WTC11 (cell line): Measurements from ENCODE around the gene CARMIL3.

ENCODE experiments used
- CTCF ChIP-seq: fragments of 200-600 bp; IDR thresholded peaks from 2 replicates; pipeline ENCODE4 v1.8.0; 2022; ENCODE audit warnings: antibody characterized with exemption
- E2F4 ChIP-seq: sonication (generic); formaldehyde crosslinking; IDR thresholded peaks from 2 replicates; pipeline ENCODE4 v1.8.1; 2022; ENCODE audit warnings: low read depth, mild to moderate bottlenecking, moderate library complexity, missing genetic modification reagents, borderline replicate concordance
- E2F5 ChIP-seq: sonication (generic); formaldehyde crosslinking; IDR thresholded peaks from 2 replicates; pipeline ENCODE4 v1.8.1; 2022; ENCODE audit warnings: mild to moderate bottlenecking, moderate library complexity, missing genetic modification reagents
- ESRRA ChIP-seq: sonication (generic); formaldehyde crosslinking; IDR thresholded peaks from 2 replicates; pipeline ENCODE4 v1.8.1; 2022; ENCODE audit warnings: mild to moderate bottlenecking, missing genetic modification reagents, borderline replicate concordance
- HMGXB4 ChIP-seq: sonication (generic); formaldehyde crosslinking; IDR thresholded peaks from 2 replicates; pipeline ENCODE4 v1.8.1; 2023; ENCODE audit warnings: mild to moderate bottlenecking, moderate library complexity, missing genetic modification reagents
- JUN ChIP-seq: sonication (generic); formaldehyde crosslinking; IDR thresholded peaks from 2 replicates; pipeline ENCODE4 v1.8.0; 2023; ENCODE audit warnings: mild to moderate bottlenecking, missing genetic modification reagents
- KAT7 ChIP-seq: sonication (generic); formaldehyde crosslinking; IDR thresholded peaks from 2 replicates; pipeline ENCODE4 v1.8.1; 2023; ENCODE audit warnings: missing genetic modification reagents, mild to moderate bottlenecking, borderline replicate concordance
- NFE2L1 ChIP-seq: sonication (generic); formaldehyde crosslinking; IDR thresholded peaks from 2 replicates; pipeline ENCODE4 v1.8.1; 2023; ENCODE audit warnings: missing genetic modification reagents
- NR1H2 ChIP-seq: sonication (generic); formaldehyde crosslinking; IDR thresholded peaks from 2 replicates; pipeline ENCODE4 v1.9.0; 2021; ENCODE audit warnings: mild to moderate bottlenecking, moderate library complexity, missing genetic modification reagents
- NR2C2 ChIP-seq: sonication (generic); formaldehyde crosslinking; IDR thresholded peaks from 2 replicates; pipeline ENCODE4 v1.8.0; 2022; ENCODE audit warnings: mild to moderate bottlenecking, missing genetic modification reagents
- PREB ChIP-seq: sonication (generic); formaldehyde crosslinking; IDR thresholded peaks from 2 replicates; pipeline ENCODE4 v1.8.1; 2022; ENCODE audit warnings: mild to moderate bottlenecking, missing genetic modification reagents, moderate library complexity, borderline replicate concordance
- SP1 ChIP-seq: sonication (generic); formaldehyde crosslinking; conservative IDR thresholded peaks from 2 replicates; pipeline ENCODE4 v1.8.1; 2022; ENCODE audit warnings: missing genetic modification reagents
- STAT6 ChIP-seq: sonication (generic); formaldehyde crosslinking; conservative IDR thresholded peaks from 2 replicates; pipeline ENCODE4 v1.8.1; 2023; ENCODE audit warnings: mild to moderate bottlenecking, low read depth, missing genetic modification reagents, moderate library complexity
- ZNF317 ChIP-seq: sonication (generic); formaldehyde crosslinking; IDR thresholded peaks from 2 replicates; pipeline ENCODE4 v1.8.1; 2023; ENCODE audit warnings: low read depth, mild to moderate bottlenecking, moderate library complexity, missing genetic modification reagents, borderline replicate concordance

GRCh38 chr14:24066496-24067132, 14.8 kb downstream of the CARMIL3 start:
- TF ChIP-seq ESRRA (CRISPR knock-in tag) (no peak), STAT6 (CRISPR knock-in tag) (no peak), CTCF (no peak), ZNF317 (no peak), PREB (CRISPR knock-in tag) (no peak), HMGXB4 (CRISPR knock-in tag) (no peak), NFE2L1 (CRISPR knock-in tag) (no peak), NR1H2 (CRISPR knock-in tag) (no peak), KAT7 (CRISPR knock-in tag) (no peak), SP1 (CRISPR knock-in tag) (no peak), E2F5 (CRISPR knock-in tag) (no peak), NR2C2 (CRISPR knock-in tag) (no peak), E2F4 (CRISPR knock-in tag) (no peak), JUN (CRISPR knock-in tag) (no peak)
